HCT116 (cell line): Measurements from ENCODE around the gene DLG2. TPM values are rescaled to one million over a fixed set of nuclear protein-coding genes. Genes with fewer than 3 reads are reported as not detected.

Source experiments
- ATAC-seq: fragments of 200-7000 bp; cut with Tn5 transposase; 2 replicates; pipeline ENCODE4 v1.9.1; 2020; ENCODE audit warnings: mild to moderate bottlenecking, moderate library complexity
- BruUV-seq: library from RNA; stranded (reverse); fragments of 400-500 nt; replicated peaks from 2 replicates; lab custom pipeline; 2021; lab: Mats Ljungman, UMichigan
- CTCF ChIA-PET: fragments of 300-600 bp; sonication (Branson Sonifier 250); formaldehyde crosslinking; loops from one replicate; lab custom pipeline; 2021; ENCODE audit warnings: antibody characterized with exemption; lab: Charles Lee
- POLR2A ChIA-PET: fragments of 300-600, 350-600 bp; sonication (Branson Sonifier 250); formaldehyde crosslinking; loops from one replicate; lab custom pipeline; 2021; ENCODE audit warnings: antibody characterized with exemption; lab: Charles Lee
- RAD21 ChIA-PET, 2 experiments: fragments of 300-600 bp; sonication (Branson Sonifier 250); formaldehyde crosslinking; loops; one replicate each; lab custom pipeline; 2023; ENCODE audit warnings: low total read pairs in 2 of 2; ENCODE audit not compliant: uncharacterized antibody in 2 of 2, unreplicated experiment in 2 of 2, low non-redundant PET in 1 of 2; lab: Charles Lee
- DNase-seq: peaks from one replicate; pipeline ENCODE4 v3.0.0-alpha.2; 2010; ENCODE audit warnings: low read depth, low spot score
- H2AFZ ChIP-seq: fragments of 200-600 bp; shearing (Covaris generic), sonication (generic); 2 replicates; pipeline ENCODE4 v1.6.1; 2017; ENCODE audit warnings: low read depth, mixed run types, mixed read lengths, antibody characterized with exemption, low read length; ENCODE audit not compliant: poor library complexity, severe bottlenecking
- H3K27ac ChIP-seq: 2 replicates; pipeline ENCODE4 v1.5.1; 2012; ENCODE audit warnings: low read depth, low read length
- H3K27me3 ChIP-seq: fragments of 200-600 bp; sonication (generic); 2 replicates; pipeline ENCODE4 v1.6.1; 2016; ENCODE audit warnings: mixed run types, low read length, mixed read lengths; ENCODE audit not compliant: insufficient read depth
- H3K36me3 ChIP-seq, 2 experiments: fragments of 200-500 bp in 1 of 2; fragments of 200-600 bp in 1 of 2; sonication (Bioruptor generic) in 1 of 2; sonication (generic) in 1 of 2; 2 replicates each; pipeline versions ENCODE4 v1.5.1 to v1.6.1; 2014 to 2016; ENCODE audit warnings: low read length in 2 of 2, inconsistent platforms in 1 of 2, mixed read lengths in 1 of 2, mixed run types in 1 of 2; ENCODE audit not compliant: insufficient read depth in 2 of 2, control insufficient read depth in 1 of 2
- H3K4me1 ChIP-seq, 2 experiments: fragments of 200-600 bp in 1 of 2; sonication (generic) in 1 of 2; 2 replicates each; pipeline versions ENCODE4 v1.5.1 to v1.6.1; 2012 to 2017; ENCODE audit warnings: low read length in 2 of 2, inconsistent platforms in 1 of 2, mild to moderate bottlenecking in 1 of 2, mixed read lengths in 1 of 2, mixed run types in 1 of 2, moderate library complexity in 1 of 2; ENCODE audit not compliant: insufficient read depth in 2 of 2, control insufficient read depth in 1 of 2
- H3K4me2 ChIP-seq: fragments of 200-600 bp; sonication (generic); 2 replicates; pipeline ENCODE4 v1.6.1; 2017; ENCODE audit warnings: mixed run types, low read length, mixed read lengths
- H3K4me3 ChIP-seq, 2 experiments: fragments of 200-600 bp in 1 of 2; sonication (generic) in 1 of 2; replicated peaks in 1 of 2; 2 replicates each; pipeline ENCODE4 v1.5.1; 2011 to 2016; ENCODE audit warnings: low read length in 2 of 2, control low read depth in 1 of 2, low read depth in 1 of 2, mild to moderate bottlenecking in 1 of 2, mixed read lengths in 1 of 2, mixed run types in 1 of 2
- H3K79me2 ChIP-seq: fragments of 200-600 bp; sonication (generic); 2 replicates; pipeline ENCODE4 v1.6.1; 2017; ENCODE audit warnings: mild to moderate bottlenecking, mixed run types, low read length, moderate library complexity, mixed read lengths; ENCODE audit not compliant: insufficient read depth
- H3K9ac ChIP-seq: fragments of 200-600 bp; sonication (generic); 2 replicates; pipeline ENCODE4 v1.6.1; 2016; ENCODE audit warnings: low read length, mixed read lengths
- H3K9me2 ChIP-seq: fragments of 200-600 bp; sonication (generic), shearing (Covaris generic); 2 replicates; pipeline ENCODE4 v1.6.1; 2017; ENCODE audit warnings: mixed run types, mild to moderate bottlenecking, moderate library complexity; ENCODE audit not compliant: insufficient read depth
- H3K9me3 ChIP-seq, 2 experiments: fragments of 200-500 bp in 1 of 2; fragments of 200-600 bp in 1 of 2; sonication (Bioruptor generic) in 1 of 2; sonication (generic) in 1 of 2; 2 replicates each; pipeline ENCODE4 v1.6.1; 2014 to 2017; ENCODE audit warnings: low read length in 2 of 2, mixed read lengths in 2 of 2, inconsistent platforms in 1 of 2, low read depth in 1 of 2, mild to moderate bottlenecking in 1 of 2, mixed run types in 1 of 2, moderate library complexity in 1 of 2; ENCODE audit not compliant: control insufficient read depth in 1 of 2, insufficient read depth in 1 of 2
- H4K20me1 ChIP-seq: fragments of 200-600 bp; sonication (generic), shearing (Covaris generic); 2 replicates; pipeline ENCODE4 v1.6.1; 2017; ENCODE audit warnings: mixed run types, mild to moderate bottlenecking, moderate library complexity; ENCODE audit not compliant: insufficient read depth
- CBX3 ChIP-seq: IDR thresholded peaks from 2 replicates; pipeline ENCODE4 v1.6.1; 2012; ENCODE audit warnings: low read depth
- CEBPB ChIP-seq: IDR thresholded peaks from 2 replicates; pipeline ENCODE4 v1.6.1; 2012; ENCODE audit warnings: low read depth
- EGR1 ChIP-seq: IDR thresholded peaks from 2 replicates; pipeline ENCODE4 v1.6.1; 2012; ENCODE audit warnings: low read depth
- EZH2 ChIP-seq: fragments of 200-600 bp; sonication (generic); IDR thresholded peaks from 2 replicates; pipeline ENCODE4 v1.6.1; 2017; ENCODE audit warnings: antibody characterized with exemption, mixed run types
- EZH2phosphoT487 ChIP-seq: fragments of 200-600 bp; IDR thresholded peaks from 2 replicates; pipeline ENCODE4 v1.6.1; 2018; ENCODE audit warnings: antibody characterized with exemption, borderline replicate concordance
- JUND ChIP-seq: IDR thresholded peaks from 2 replicates; pipeline ENCODE4 v1.6.1; 2012
- SIN3A ChIP-seq: IDR thresholded peaks from 2 replicates; pipeline ENCODE4 v1.6.1; 2012; ENCODE audit warnings: low read depth
- TCF7L2 ChIP-seq: IDR thresholded peaks from 2 replicates; pipeline ENCODE4 v1.7.0; 2011; ENCODE audit warnings: borderline replicate concordance, inconsistent platforms; ENCODE audit not compliant: insufficient read depth, insufficient read length; ENCODE audit errors: extremely low read depth
- intact Hi-C: fragments of 100-400 bp; cut with micrococcal nuclease; formaldehyde crosslinking; loops from 2 replicates; pipeline ENCODE4 v1.10.0; 2022
- total RNA-seq: library from RNA; stranded (reverse); gene quantifications from one replicate; pipeline ENCODE4 v1.2.1, GENCODE V29; 2021; ENCODE audit not compliant: unreplicated experiment
- TF ChIP-seq, protein P1 (sequence below): IDR thresholded peaks from 2 replicates; pipeline ENCODE4 v1.6.1; 2011; ENCODE audit warnings: mild to moderate bottlenecking, low read length, moderate library complexity; ENCODE audit not compliant: insufficient replicate concordance; ENCODE audit errors: extremely low read depth

Gene DLG2
- total RNA-seq, 1 experiment from 2014 or later, result 2.4 TPM

DNA sequence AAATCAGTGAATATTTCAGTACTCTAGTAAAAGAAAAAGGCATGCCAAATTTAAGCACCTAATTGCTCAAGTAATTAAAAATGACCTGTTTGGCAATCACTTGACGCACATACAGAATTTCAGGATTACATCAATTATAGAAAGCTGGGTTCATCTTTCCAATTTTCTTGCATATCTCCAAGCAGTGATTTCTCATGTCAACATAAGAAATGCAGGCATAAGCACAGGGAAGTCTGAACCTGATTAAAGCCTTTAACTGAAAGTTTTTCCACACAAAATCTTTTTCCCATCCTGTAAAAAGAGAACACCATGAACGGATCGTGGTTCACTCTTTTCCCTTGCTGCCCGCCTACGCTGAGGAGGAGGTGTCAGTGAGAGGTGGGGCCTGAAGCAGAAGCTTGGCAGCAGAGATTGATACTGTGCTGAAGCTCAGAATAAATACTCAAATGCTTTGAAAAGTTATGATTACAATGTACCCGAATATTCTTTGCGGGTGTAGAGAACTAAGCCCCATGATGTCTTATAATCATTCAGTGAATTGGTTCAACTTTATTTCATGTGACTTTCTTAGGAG lies 1636.9 kb downstream of the DLG2 start:
- Histone ChIP-seq H3K9me2 (no peaks in the 10 kb centered on the region), H3K9ac (no peak overlapping the region), H3K9me3 (no peaks in the 10 kb centered on the region), H3K27ac (no peak overlapping the region)
- no peak for ATAC-seq
- DNase-seq, result no peak
- intact Hi-C loops, result no loop called here
- POLR2A ChIA-PET, result no interaction called here
- no peak for TF ChIP-seq CBX3
- TF ChIP-seq CEBPB, result no peak
- no peak for TF ChIP-seq EZH2
- no peak for TF ChIP-seq EZH2phosphoT487
- TF ChIP-seq, protein P1, sequence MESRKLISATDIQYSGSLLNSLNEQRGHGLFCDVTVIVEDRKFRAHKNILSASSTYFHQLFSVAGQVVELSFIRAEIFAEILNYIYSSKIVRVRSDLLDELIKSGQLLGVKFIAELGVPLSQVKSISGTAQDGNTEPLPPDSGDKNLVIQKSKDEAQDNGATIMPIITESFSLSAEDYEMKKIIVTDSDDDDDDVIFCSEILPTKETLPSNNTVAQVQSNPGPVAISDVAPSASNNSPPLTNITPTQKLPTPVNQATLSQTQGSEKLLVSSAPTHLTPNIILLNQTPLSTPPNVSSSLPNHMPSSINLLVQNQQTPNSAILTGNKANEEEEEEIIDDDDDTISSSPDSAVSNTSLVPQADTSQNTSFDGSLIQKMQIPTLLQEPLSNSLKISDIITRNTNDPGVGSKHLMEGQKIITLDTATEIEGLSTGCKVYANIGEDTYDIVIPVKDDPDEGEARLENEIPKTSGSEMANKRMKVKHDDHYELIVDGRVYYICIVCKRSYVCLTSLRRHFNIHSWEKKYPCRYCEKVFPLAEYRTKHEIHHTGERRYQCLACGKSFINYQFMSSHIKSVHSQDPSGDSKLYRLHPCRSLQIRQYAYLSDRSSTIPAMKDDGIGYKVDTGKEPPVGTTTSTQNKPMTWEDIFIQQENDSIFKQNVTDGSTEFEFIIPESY, result no peak
- no peak for TF ChIP-seq TCF7L2
- no peak for TF ChIP-seq SIN3A
- TF ChIP-seq, all 23 proteins: peak for 0
- no peaks in the 10 kb centered on the region for H3K79me2 ChIP-seq
- no peak overlapping the region for H3K4me3 ChIP-seq
- no peaks in the 10 kb centered on the region for H3K27me3 ChIP-seq
- no peaks in the 10 kb centered on the region for H3K36me3 ChIP-seq
- BruUV-seq, result no TSS peak
- H3K4me1 ChIP-seq, result no peaks in the 10 kb centered on the region
- CTCF ChIA-PET, result no interaction called here
- RAD21 ChIA-PET, result no interaction called here
- no peak overlapping the region for H3K4me2 ChIP-seq
- H2AFZ ChIP-seq, result no peak overlapping the region
- H4K20me1 ChIP-seq, result no peaks in the 10 kb centered on the region

GRCh38 chr11:83982825-83983224 lies 1644.3 kb downstream of the DLG2 start:
- Histone ChIP-seq H2AFZ (no peak overlapping the region), H3K9ac (no peak overlapping the region), H4K20me1 (no peaks in the 10 kb centered on the region; the same call in 1 of the 2 replicates), H3K27ac (no peak overlapping the region), H3K9me3 (no peaks in the 10 kb centered on the region), H3K36me3 (no peaks in the 10 kb centered on the region), H3K4me2 (no peak overlapping the region), H3K9me2 (no peaks in the 10 kb centered on the region), H3K4me3 (no peak overlapping the region), H3K27me3 (no peaks in the 10 kb centered on the region; the same call in 1 of the 2 replicates), H3K79me2 (no peaks in the 10 kb centered on the region), H3K4me1 (no peaks in the 10 kb centered on the region)
- ChIA-PET CTCF (no interaction called here), POLR2A (no interaction called here), RAD21 (interaction anchor here in 1 of 2 experiments (0.5 kb wide), 1 partner anchor 854 kb away, joined by 3 read pairs; no protein-coding TSS in a partner anchor)
- DNase-seq, result no peak
- intact Hi-C loops, result no loop called here
- TF ChIP-seq JUND (no peak), EGR1 (no peak), CBX3 (no peak)
- ATAC-seq, result no peak
- BruUV-seq, result no TSS peak
